Measurements from ENCODE around the gene CDCA4. TPM values are rescaled to one million over a fixed set of nuclear protein-coding genes. Genes with fewer than 3 reads are reported as not detected.

The CDCA4 gene
- total RNA-seq, 1 experiment from 2014 or later: 57.7 TPM

GRCh38 chr14:105064721-105065143, 43.8 kb upstream of the CDCA4 start:
- no peak overlapping the region for H3K4me2 ChIP-seq (ENCODE audit: insufficient read depth, insufficient read length, low read length)

More at GRCh38 chr14:105064721-105065143, 43.8 kb upstream of the CDCA4 start:
- WGBS (ENCODE audit: extremely low coverage, insufficient read length, low lambda C conversion rate): no CpG with 5 or more reads among the region's 12 CpGs
- no peaks in the 10 kb centered on the region for H3K79me1 ChIP-seq (ENCODE audit: insufficient read depth, low read depth, low read length, poor library complexity, severe bottlenecking)
- H3K9me3 Mint-ChIP-seq: no peaks in the 10 kb centered on the region
- H2AK5ac ChIP-seq (ENCODE audit: insufficient read length, low read length): no peak overlapping the region
- H3K4me1 Mint-ChIP-seq: peaks cover 4 to 8% of the 10 kb centered on the region in 2 experiments; a peak in 2 of 4 replicates
- H2BK5ac ChIP-seq (ENCODE audit: insufficient read length, low read length): no peak overlapping the region
- no peaks in the 10 kb centered on the region for H3K4me1 ChIP-seq (ENCODE audit: insufficient read depth, low read length)
- H3K27ac ChIP-seq (ENCODE audit: insufficient read length, low read depth, low read length): no peak overlapping the region
- H4K5ac ChIP-seq (ENCODE audit: insufficient read length, low read depth, low read length): no peak overlapping the region
- no peak overlapping the region for H4K91ac ChIP-seq (ENCODE audit: insufficient read length, low read depth, low read length)
- H3T11ph ChIP-seq (ENCODE audit: low read length): no peak overlapping the region
- H3K9ac ChIP-seq (ENCODE audit: extremely low read depth, insufficient read length, low read length): no peak overlapping the region
- no peaks in the 10 kb centered on the region for H3K36me3 Mint-ChIP-seq (ENCODE audit: insufficient read depth in 1 of 3, low read depth in 3 of 3)
- no peaks in the 10 kb centered on the region for H3K79me2 ChIP-seq (ENCODE audit: insufficient read depth, low read length)
- no peak overlapping the region for H2AFZ ChIP-seq (ENCODE audit: low read length)
- no peak overlapping the region for H3K23ac ChIP-seq (ENCODE audit: insufficient read length, low read depth, low read length)
- no peak overlapping the region for H3K14ac ChIP-seq (ENCODE audit: insufficient read depth, low read length)
- H3K27me3 Mint-ChIP-seq (ENCODE audit: low read depth): peaks cover 8% of the 10 kb centered on the region
- no peak overlapping the region; a peak in 1 of 5 replicates for H3K4me3 Mint-ChIP-seq
- H4K20me1 ChIP-seq (ENCODE audit: control insufficient read depth, insufficient read depth, insufficient read length): no peaks in the 10 kb centered on the region
- no peak overlapping the region for H2BK20ac ChIP-seq (ENCODE audit: low read depth, low read length, poor library complexity, severe bottlenecking)
- no peak overlapping the region for H2BK15ac ChIP-seq (ENCODE audit: low read depth, low read length)
- TF ChIP-seq, protein P1, sequence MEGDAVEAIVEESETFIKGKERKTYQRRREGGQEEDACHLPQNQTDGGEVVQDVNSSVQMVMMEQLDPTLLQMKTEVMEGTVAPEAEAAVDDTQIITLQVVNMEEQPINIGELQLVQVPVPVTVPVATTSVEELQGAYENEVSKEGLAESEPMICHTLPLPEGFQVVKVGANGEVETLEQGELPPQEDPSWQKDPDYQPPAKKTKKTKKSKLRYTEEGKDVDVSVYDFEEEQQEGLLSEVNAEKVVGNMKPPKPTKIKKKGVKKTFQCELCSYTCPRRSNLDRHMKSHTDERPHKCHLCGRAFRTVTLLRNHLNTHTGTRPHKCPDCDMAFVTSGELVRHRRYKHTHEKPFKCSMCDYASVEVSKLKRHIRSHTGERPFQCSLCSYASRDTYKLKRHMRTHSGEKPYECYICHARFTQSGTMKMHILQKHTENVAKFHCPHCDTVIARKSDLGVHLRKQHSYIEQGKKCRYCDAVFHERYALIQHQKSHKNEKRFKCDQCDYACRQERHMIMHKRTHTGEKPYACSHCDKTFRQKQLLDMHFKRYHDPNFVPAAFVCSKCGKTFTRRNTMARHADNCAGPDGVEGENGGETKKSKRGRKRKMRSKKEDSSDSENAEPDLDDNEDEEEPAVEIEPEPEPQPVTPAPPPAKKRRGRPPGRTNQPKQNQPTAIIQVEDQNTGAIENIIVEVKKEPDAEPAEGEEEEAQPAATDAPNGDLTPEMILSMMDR (conservative IDR thresholded peaks at IDR 0.05): no peak
- H3K56ac ChIP-seq (ENCODE audit: insufficient read length, low read depth, low read length): no peak overlapping the region
- DNase-seq: peak; percentile 52
- no peak overlapping the region for H3K4ac ChIP-seq (ENCODE audit: low read depth, low read length)
- no peak overlapping the region for H4K8ac ChIP-seq (replicated peaks; ENCODE audit: insufficient read length, low read depth, low read length)
- no peak overlapping the region for H3K18ac ChIP-seq (ENCODE audit: insufficient read length, low read depth, low read length)
- H3K27ac Mint-ChIP-seq: no peak overlapping the region
- H3K27me3 ChIP-seq (ENCODE audit: insufficient read depth, low read length): no peaks in the 10 kb centered on the region
- H3K9me3 ChIP-seq (ENCODE audit: control insufficient read depth, low read depth, low read length): no peaks in the 10 kb centered on the region
- no peak overlapping the region for H2BK120ac ChIP-seq (ENCODE audit: low read depth, low read length, poor library complexity, severe bottlenecking)
- H2BK12ac ChIP-seq (ENCODE audit: insufficient read length, low read depth, low read length): no peak overlapping the region
- H3K23me2 ChIP-seq (ENCODE audit: insufficient read length, low read depth, low read length, poor library complexity, severe bottlenecking): no peaks in the 10 kb centered on the region
